Medulla oblongata (tissue), 1 donor: ENCODE data around the gene MPST.

Source experiments
- DNase-seq: peaks from one replicate; pipeline ENCODE4 v3.0.0-alpha.2; 2015; ENCODE audit errors: extremely low spot score

MPST gene

DNA sequence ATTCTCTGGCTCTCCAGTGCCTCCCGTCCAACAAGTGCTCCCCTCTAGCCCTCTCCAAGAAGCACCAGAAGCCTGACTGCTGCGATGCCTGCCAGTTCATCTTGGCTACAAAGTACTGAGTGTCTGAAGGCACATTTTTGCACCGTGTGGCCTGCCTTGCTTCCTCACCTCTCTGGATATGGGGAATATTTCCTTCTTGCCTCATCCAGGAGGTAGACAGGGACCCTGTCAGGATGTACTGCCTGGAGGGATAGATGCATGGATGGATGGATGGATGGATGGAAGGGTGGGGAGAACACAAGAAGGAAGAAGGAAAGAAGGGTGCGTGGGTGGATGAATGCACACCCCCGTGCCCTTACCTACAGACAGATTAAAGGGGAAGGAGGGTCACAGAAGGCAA lies 59.6 kb downstream of the MPST start:
- no peak for DNase-seq
